Fibroblast of pulmonary artery (primary cell): ENCODE measurements around the gene MMP24OS.

ENCODE experiments used
- DNase-seq: peaks from one replicate; pipeline ENCODE4 v3.0.0-alpha.2; 2010; ENCODE audit warnings: low read depth
- H3K4me3 ChIP-seq: replicated peaks from 2 replicates; pipeline ENCODE4 v1.5.1; 2011; ENCODE audit warnings: low read depth, mild to moderate bottlenecking, control low read depth, low read length, moderate library complexity
- TF ChIP-seq, protein P1 (sequence below): IDR thresholded peaks from 2 replicates; pipeline ENCODE4 v1.5.1; 2011; ENCODE audit warnings: mild to moderate bottlenecking, control low read depth, low read length, inconsistent platforms; ENCODE audit errors: missing control alignments

Gene MMP24OS

GRCh38 chr20:35271904-35272303 is 6.0 kb downstream of the MMP24OS start:
- H3K4me3 ChIP-seq: no peak overlapping the region
- peak; percentile 44 for DNase-seq
- TF ChIP-seq, protein P1, sequence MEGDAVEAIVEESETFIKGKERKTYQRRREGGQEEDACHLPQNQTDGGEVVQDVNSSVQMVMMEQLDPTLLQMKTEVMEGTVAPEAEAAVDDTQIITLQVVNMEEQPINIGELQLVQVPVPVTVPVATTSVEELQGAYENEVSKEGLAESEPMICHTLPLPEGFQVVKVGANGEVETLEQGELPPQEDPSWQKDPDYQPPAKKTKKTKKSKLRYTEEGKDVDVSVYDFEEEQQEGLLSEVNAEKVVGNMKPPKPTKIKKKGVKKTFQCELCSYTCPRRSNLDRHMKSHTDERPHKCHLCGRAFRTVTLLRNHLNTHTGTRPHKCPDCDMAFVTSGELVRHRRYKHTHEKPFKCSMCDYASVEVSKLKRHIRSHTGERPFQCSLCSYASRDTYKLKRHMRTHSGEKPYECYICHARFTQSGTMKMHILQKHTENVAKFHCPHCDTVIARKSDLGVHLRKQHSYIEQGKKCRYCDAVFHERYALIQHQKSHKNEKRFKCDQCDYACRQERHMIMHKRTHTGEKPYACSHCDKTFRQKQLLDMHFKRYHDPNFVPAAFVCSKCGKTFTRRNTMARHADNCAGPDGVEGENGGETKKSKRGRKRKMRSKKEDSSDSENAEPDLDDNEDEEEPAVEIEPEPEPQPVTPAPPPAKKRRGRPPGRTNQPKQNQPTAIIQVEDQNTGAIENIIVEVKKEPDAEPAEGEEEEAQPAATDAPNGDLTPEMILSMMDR: no peak

- TF ChIP-seq, protein P1: no peak
- no peak overlapping the region for H3K4me3 ChIP-seq
Measured at GRCh38 chr20:35271073-35271882, 6.6 kb downstream of the MMP24OS start.

GRCh38 chr20:35270021-35270902 is 7.7 kb downstream of the MMP24OS start:
- TF ChIP-seq, protein P1: no peak
- H3K4me3 ChIP-seq: no peak overlapping the region
- DNase-seq: no peak

More at GRCh38 chr20:35271073-35271882, 6.6 kb downstream of the MMP24OS start:
- DNase-seq: no peak

- DNase-seq: peak; percentile 72
- no peak overlapping the region for H3K4me3 ChIP-seq
- TF ChIP-seq, protein P1: peak; percentile 87
Measured at GRCh38 chr20:35269055-35269781, 8.7 kb downstream of the MMP24OS start.

GRCh38 chr20:35267092-35267491 is 10.8 kb downstream of the MMP24OS start:
- TF ChIP-seq, protein P1: no peak
- no peak for DNase-seq
- H3K4me3 ChIP-seq: no peak overlapping the region

DNA sequence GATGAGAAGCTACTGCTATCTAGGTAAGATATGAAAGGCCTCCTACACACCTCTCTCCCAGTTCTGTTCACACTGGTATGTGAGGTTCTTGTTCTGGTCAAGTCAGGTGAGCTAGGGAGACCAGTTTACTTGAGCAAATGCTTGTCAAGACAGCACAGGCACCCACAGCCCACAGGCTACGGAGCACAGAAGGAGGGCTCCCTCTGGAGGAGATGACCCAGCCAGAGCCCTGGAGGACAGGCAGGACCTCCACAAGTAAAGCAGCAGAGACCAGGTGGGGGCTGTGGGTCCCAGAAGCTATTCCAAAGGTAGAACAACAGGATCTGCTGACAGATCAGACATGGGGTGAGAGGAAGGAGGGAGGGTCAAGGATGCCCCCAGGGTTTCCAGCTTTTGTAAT is 13.2 kb downstream of the MMP24OS start:
- peak; percentile 21 for DNase-seq
- TF ChIP-seq, protein P1: peak; percentile 15
- H3K4me3 ChIP-seq: no peak overlapping the region
